NCI-H187 treated with DMSO at 0.1 percent for 48 hours (cell line): ENCODE results near the gene OSGIN1.
"Not testable (repeated sequence)": the region's sequence is repeated elsewhere in the genome, so short reads cannot be mapped to it uniquely, and the experiment has no call there.

ENCODE experiments used
- DNase-seq: peaks from one replicate; lab custom pipeline; 2025; lab: John Stamatoyannopoulos, UW

OSGIN1 gene

GRCh38 chr16:83941546-83941945, 11.5 kb upstream of the OSGIN1 start:
- DNase-seq: not testable (repeated sequence)

- no peak for DNase-seq
Observed at GRCh38 chr16:83942074-83942473, 11.0 kb upstream of the OSGIN1 start.

GRCh38 chr16:83942815-83943515, 10.1 kb upstream of the OSGIN1 start:
- no peak for DNase-seq

- DNase-seq: no peak
Observed at GRCh38 chr16:83943516-83944050, 9.5 kb upstream of the OSGIN1 start.

GRCh38 chr16:83945587-83945986, 7.5 kb upstream of the OSGIN1 start:
- DNase-seq: no peak

- no peak for DNase-seq
Observed at GRCh38 chr16:83946154-83946780, 6.8 kb upstream of the OSGIN1 start.

GRCh38 chr16:83946781-83947566, 6.1 kb upstream of the OSGIN1 start:
- DNase-seq: no peak

- DNase-seq: no peak
Observed at GRCh38 chr16:83947642-83948234, 5.3 kb upstream of the OSGIN1 start.

GRCh38 chr16:83948914-83949723, 3.9 kb upstream of the OSGIN1 start:
- no peak for DNase-seq

- DNase-seq: no peak
Observed at GRCh38 chr16:83949724-83950001, 3.4 kb upstream of the OSGIN1 start.

GRCh38 chr16:83950862-83951399, 2.1 kb upstream of the OSGIN1 start:
- DNase-seq: not testable (repeated sequence)

- DNase-seq: no peak
Observed at GRCh38 chr16:83951544-83951943, 1.5 kb upstream of the OSGIN1 start.

- no peak for DNase-seq
Observed at GRCh38 chr16:83952587-83952939, 477 bp upstream of the OSGIN1 start.

- DNase-seq: no peak
Observed at GRCh38 chr16:83953796-83954576, 946 bp downstream of the OSGIN1 start.

GRCh38 chr16:83954577-83955016, 1.6 kb downstream of the OSGIN1 start:
- no peak for DNase-seq

- DNase-seq: no peak
Observed at GRCh38 chr16:83955218-83956130, 2.4 kb downstream of the OSGIN1 start.

- no peak for DNase-seq
Observed at GRCh38 chr16:83956336-83957289, 3.6 kb downstream of the OSGIN1 start.

GRCh38 chr16:83957296-83957855, 4.3 kb downstream of the OSGIN1 start:
- no peak for DNase-seq
